HFF-Myc (cell line): ENCODE measurements around the gene CCDC71L.

Experiments used
- DNase-seq: peaks from one replicate; pipeline ENCODE4 v3.0.0-alpha.2; 2011; ENCODE audit warnings: low read depth; ENCODE audit errors: extremely low read depth
- H3K4me3 ChIP-seq: replicated peaks from 2 replicates; pipeline ENCODE4 v1.5.1; 2011; ENCODE audit warnings: low read depth, mild to moderate bottlenecking, control low read depth, low read length
- TF ChIP-seq, protein P1 (sequence below): IDR thresholded peaks from 2 replicates; pipeline ENCODE4 v1.5.1; 2012; ENCODE audit warnings: mild to moderate bottlenecking, low read depth, low read length, control low read depth; ENCODE audit errors: missing control alignments

The CCDC71L gene

DNA sequence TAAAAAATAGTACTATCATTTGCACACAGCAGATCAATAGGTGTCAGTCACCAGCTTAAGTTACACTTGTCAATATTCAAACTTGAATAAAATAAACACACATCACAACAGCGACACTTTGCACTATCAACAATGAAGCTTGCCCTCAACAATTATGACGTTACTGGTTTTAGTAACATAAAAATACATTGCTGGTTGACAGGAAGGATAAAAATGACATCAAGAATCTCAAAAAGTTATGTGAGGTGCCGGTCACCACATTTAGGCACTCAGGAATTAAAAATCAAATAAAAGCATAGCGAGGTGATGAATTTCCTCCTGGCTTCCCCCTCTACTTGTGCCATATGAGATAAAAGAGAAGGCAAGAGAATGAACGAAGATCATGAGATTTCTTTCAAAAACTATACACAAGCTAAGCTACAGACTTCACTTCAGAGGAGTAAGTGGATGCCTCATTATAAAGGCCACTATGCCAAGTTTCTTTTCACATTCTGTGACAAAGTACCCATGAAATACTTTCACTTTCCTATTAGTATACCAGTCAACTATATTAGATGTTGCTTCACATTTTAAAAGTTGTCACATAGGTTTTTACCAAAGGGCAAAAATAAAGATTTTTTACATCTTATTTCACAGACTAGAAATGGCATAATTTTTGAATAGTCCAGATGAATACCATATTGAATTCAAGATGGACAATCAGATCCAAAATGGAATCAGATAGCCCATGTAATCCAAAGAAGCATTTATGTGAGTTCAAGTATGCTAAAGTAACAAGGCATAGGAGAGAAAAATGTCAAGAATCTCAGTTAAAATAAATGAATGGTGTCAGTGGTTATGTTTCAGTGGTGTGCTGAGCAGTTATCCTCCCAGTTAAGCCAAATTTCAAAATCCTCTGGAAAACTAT, 3.6 kb downstream of the CCDC71L start:
- TF ChIP-seq, protein P1, sequence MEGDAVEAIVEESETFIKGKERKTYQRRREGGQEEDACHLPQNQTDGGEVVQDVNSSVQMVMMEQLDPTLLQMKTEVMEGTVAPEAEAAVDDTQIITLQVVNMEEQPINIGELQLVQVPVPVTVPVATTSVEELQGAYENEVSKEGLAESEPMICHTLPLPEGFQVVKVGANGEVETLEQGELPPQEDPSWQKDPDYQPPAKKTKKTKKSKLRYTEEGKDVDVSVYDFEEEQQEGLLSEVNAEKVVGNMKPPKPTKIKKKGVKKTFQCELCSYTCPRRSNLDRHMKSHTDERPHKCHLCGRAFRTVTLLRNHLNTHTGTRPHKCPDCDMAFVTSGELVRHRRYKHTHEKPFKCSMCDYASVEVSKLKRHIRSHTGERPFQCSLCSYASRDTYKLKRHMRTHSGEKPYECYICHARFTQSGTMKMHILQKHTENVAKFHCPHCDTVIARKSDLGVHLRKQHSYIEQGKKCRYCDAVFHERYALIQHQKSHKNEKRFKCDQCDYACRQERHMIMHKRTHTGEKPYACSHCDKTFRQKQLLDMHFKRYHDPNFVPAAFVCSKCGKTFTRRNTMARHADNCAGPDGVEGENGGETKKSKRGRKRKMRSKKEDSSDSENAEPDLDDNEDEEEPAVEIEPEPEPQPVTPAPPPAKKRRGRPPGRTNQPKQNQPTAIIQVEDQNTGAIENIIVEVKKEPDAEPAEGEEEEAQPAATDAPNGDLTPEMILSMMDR, result no peak
- DNase-seq, result no peak
- no peak overlapping the region for H3K4me3 ChIP-seq

DNA sequence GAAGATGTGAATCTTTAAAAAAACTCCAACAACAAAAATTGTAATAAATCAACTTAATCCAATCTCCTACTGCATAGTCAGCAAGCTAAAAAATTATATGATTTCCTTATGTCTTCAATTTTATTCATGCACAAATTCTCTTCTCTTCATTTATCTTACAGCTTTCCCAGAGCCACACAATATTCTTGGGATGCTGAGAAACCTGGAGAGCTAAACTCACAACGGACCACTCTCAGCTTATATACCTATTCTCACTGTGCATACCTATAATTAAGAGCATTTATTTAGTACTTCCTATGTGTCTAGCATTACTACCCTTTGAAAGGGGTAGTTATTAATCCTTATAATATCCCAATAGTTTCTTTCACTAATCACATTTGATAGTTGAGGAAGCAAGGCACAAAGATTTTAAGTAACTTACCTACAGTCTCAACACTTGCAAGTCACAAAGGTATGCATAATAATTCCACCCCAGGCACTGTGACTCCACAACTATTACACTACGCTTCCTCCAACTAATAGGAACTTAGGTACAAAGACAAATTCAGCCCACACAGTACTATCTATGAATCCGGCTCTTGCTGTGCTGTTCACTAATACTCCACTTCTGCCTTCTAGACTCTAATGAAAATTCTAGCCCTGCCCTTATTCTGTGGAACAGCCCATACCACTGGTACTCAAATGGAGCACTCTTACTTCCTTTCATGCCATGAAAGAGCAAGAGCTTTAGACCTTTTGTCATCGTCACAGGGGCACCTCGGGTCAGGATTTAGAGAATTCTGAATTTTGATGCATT, 5.1 kb downstream of the CCDC71L start:
- no peak overlapping the region for H3K4me3 ChIP-seq
- TF ChIP-seq, protein P1, result no peak
- no peak for DNase-seq

DNA sequence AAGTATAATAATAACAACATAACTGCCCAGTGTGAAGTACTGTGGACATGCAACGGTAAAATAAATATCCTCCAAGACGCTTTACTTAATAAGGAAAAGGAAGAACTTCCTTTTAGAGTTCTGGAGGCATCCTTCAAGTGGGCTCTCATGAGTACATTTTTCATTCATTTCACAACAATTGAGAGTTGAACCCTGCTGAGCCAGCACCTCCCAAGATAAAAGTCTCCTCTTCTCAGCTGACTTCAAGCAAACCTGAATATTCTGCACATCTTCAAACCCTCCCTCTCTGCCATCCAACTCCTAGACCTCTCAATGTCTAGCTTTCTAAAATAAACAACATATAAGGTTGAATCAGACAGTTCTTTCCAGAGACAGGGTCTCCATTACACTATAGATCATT, 7.5 kb downstream of the CCDC71L start:
- TF ChIP-seq, protein P1, result no peak
- no peak overlapping the region for H3K4me3 ChIP-seq
- no peak for DNase-seq

DNA sequence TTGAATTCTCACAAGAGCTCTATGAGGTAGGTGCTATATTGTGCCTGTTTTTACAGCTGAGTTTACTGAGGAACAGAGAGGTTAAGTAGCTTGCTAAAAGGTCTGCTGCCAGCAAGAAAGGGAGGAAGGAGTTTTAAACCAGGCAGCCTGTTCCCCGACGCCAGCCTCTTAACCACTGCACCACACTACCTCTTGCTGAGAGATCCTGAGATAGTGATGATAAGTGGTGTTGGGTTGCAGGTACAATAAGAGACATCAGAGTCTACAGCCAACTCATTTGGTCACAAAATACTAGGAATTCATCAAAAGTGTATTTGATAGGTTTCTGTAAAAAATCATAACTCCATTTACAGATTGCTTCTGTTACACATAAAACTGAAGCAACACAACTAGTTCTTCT, 8.0 kb downstream of the CCDC71L start:
- no peak for DNase-seq
- TF ChIP-seq, protein P1, result no peak
- no peak overlapping the region for H3K4me3 ChIP-seq

DNA sequence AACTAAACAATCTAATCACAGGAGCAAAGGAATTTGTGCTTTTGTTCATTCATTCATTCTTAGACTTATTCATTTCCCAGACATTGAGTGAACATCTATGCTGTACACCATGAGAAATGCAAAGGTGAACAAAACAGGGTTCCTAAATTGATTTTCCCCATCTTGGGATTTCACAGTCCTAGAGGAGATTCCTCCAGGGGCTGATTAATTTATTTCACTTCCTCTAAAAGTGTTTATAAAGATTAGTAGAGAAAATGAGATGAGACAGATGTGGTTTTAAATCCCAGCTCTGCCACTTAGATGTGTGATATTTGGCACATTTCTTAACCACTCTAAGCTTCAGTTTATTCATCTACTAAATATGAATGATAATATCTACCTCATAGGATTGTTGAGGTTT, 8.9 kb downstream of the CCDC71L start:
- TF ChIP-seq, protein P1, result no peak
- H3K4me3 ChIP-seq, result no peak overlapping the region
- no peak for DNase-seq

DNA sequence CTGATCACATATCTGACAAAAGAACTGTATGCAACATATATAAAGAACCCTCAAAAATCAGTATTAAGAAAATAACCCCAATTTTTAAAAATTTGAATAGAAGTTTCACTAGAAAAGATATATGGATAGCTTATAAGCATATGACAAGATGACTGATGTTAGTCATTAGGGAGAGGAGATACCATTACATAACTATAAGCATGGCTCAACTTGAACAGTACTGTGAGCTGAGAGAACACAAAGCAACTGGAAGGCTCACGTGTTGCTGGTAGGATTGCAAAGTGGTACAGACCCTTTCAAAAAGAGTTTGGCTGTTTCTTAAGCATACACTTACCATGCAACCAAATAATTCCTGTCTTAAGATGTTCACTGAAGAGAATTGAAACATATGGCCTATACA, 14.7 kb downstream of the CCDC71L start:
- no peak for DNase-seq
- TF ChIP-seq, protein P1, result no peak
- H3K4me3 ChIP-seq, result no peak overlapping the region
